Germinal center (tissue), 1 donor: ENCODE data around the gene SLC9A7.

Experiments used
- DNase-seq: peaks from one replicate; pipeline ENCODE4 v3.0.0; 2012; ENCODE audit warnings: mixed read lengths, low spot score

The SLC9A7 gene

GRCh38 chrX:46703980-46704379 lies 54.9 kb downstream of the SLC9A7 start:
- no peak for DNase-seq

GRCh38 chrX:46698691-46699090 lies 60.2 kb downstream of the SLC9A7 start:
- no peak for DNase-seq

GRCh38 chrX:46695491-46695890 lies 63.4 kb downstream of the SLC9A7 start:
- DNase-seq, result no peak

- DNase-seq, result no peak
These were observed 64.4 kb downstream of the SLC9A7 start for GRCh38 chrX:46694549-46694948.

- no peak for DNase-seq
These were observed 65.8 kb downstream of the SLC9A7 start for GRCh38 chrX:46693149-46693548.

- no peak for DNase-seq
These were observed 68.1 kb downstream of the SLC9A7 start for GRCh38 chrX:46690818-46691217.

- no peak for DNase-seq
These were observed 71.3 kb downstream of the SLC9A7 start for GRCh38 chrX:46687619-46688018.

- DNase-seq, result peak; percentile 13
These were observed 72.8 kb downstream of the SLC9A7 start for GRCh38 chrX:46686003-46686645.

- DNase-seq, result no peak
These were observed 75.9 kb downstream of the SLC9A7 start for GRCh38 chrX:46683048-46683447.

- DNase-seq, result no peak
These were observed 77.1 kb downstream of the SLC9A7 start for GRCh38 chrX:46681849-46682248.

GRCh38 chrX:46678232-46678631 lies 80.7 kb downstream of the SLC9A7 start:
- DNase-seq, result no peak

GRCh38 chrX:46676399-46677356 lies 82.2 kb downstream of the SLC9A7 start:
- no peak for DNase-seq

- no peak for DNase-seq
These were observed 85.1 kb downstream of the SLC9A7 start for GRCh38 chrX:46673620-46674359.

- DNase-seq, result no peak
These were observed 88.6 kb downstream of the SLC9A7 start for GRCh38 chrX:46670316-46670715.

- DNase-seq, result no peak
These were observed 92.1 kb downstream of the SLC9A7 start for GRCh38 chrX:46666831-46667230.

- no peak for DNase-seq
These were observed 93.4 kb downstream of the SLC9A7 start for GRCh38 chrX:46665232-46666152.

- DNase-seq, result no peak
These were observed 96.5 kb downstream of the SLC9A7 start for GRCh38 chrX:46662188-46662958.

GRCh38 chrX:46653482-46653881 lies 105.4 kb downstream of the SLC9A7 start:
- no peak for DNase-seq

- DNase-seq, result no peak
These were observed 109.3 kb downstream of the SLC9A7 start for GRCh38 chrX:46649421-46650260.

GRCh38 chrX:46648660-46649059 lies 110.3 kb downstream of the SLC9A7 start:
- no peak for DNase-seq
